Left lung (tissue), 10 donors: ENCODE data around the gene ABITRAM. TPM values are rescaled to one million over a fixed set of nuclear protein-coding genes. Genes with fewer than 3 reads are reported as not detected.
"Not testable (repeated sequence)": the region's sequence is repeated elsewhere in the genome, so short reads cannot be mapped to it uniquely, and the experiment has no call there.

ENCODE experiments used
- ATAC-seq: fragments of 200-7000 bp; cut with Tn5 transposase; one replicate; pipeline ENCODE4 v1.9.1; 2020; ENCODE audit warnings: moderate library complexity
- DNase-seq, 4 donors: peaks; one replicate each; pipeline ENCODE4 v3.0.0-alpha.2; 2013 to 2020
- H3K27ac ChIP-seq, 2 donors: fragments of 200-600 bp; sonication (generic) in 1 of 2; one replicate each; pipeline versions ENCODE4 v1.5.0 to v1.8.0; 2020 to 2021
- H3K27me3 ChIP-seq, 2 donors: fragments of 200-600 bp; sonication (generic) in 1 of 2; one replicate each; pipeline versions ENCODE4 v1.5.0 to v1.8.0; 2020 to 2021
- H3K36me3 ChIP-seq, 2 donors: fragments of 200-600 bp; sonication (generic) in 1 of 2; one replicate each; pipeline versions ENCODE4 v1.5.0 to v1.8.0; 2020 to 2021
- H3K4me1 ChIP-seq, 2 donors: fragments of 200-600 bp; one replicate each; pipeline ENCODE4 v1.8.0; 2021
- H3K4me3 ChIP-seq, 2 donors: fragments of 200-600 bp; sonication (generic) in 1 of 2; one replicate each; pipeline versions ENCODE4 v1.5.0 to v1.8.0; 2020 to 2021; ENCODE audit warnings: mild to moderate bottlenecking in 1 of 2
- H3K9me3 ChIP-seq, 2 donors: fragments of 200-600 bp; sonication (generic) in 1 of 2; one replicate each; pipeline versions ENCODE4 v1.5.0 to v1.8.0; 2020 to 2021
- intact Hi-C, 2 donors: fragments of 100-400 bp; cut with DNase I; formaldehyde crosslinking; loops; one replicate each; pipeline versions ENCODE4 v1.11.2 to v1.14.2; 2022
- polyA plus RNA-seq, 6 donors: library from polyadenylated mRNA; unstranded; fragments of 120-200 nt; gene quantifications; one replicate each; pipeline ENCODE4 v1.2.1, GENCODE V29; 2013; ENCODE audit not compliant: insufficient read length in 6 of 6
- total RNA-seq, 2 donors: library from RNA; stranded (reverse); fragmentation: NEBNext Ultra II Directional; extraction: Animal tissue kit (Norgen Biotek cat#: 25700); gene quantifications; one replicate each; pipeline ENCODE4 v1.2.1, GENCODE V29; 2021
- TF ChIP-seq, protein P1 (sequence below), 2 donors: fragments of 200-600 bp; sonication (generic) in 1 of 2; IDR thresholded peaks; one replicate each; pipeline versions ENCODE4 v1.5.0 to v1.8.0; 2021; ENCODE audit warnings: antibody characterized with exemption in 2 of 2
- donor health status: DM: no; HTN: yes; CAD: no.
- donor health status: DM: no; HTN: no; CAD: no.

ABITRAM gene
- total and polyA plus RNA-seq, 8 donors = 13.1 to 32.0 (median 29.0) TPM

GRCh38 chr9:108960331-108960730 is 26.1 kb downstream of the ABITRAM start:
- peaks cover 0 to 11% of the 10 kb centered on the region in 2 donors for H3K36me3 ChIP-seq
- H3K9me3 ChIP-seq = no peaks in the 10 kb centered on the region
- no peak overlapping the region for H3K27ac ChIP-seq
- ATAC-seq = no peak
- H3K4me3 ChIP-seq = no peak overlapping the region
- TF ChIP-seq, protein P1, sequence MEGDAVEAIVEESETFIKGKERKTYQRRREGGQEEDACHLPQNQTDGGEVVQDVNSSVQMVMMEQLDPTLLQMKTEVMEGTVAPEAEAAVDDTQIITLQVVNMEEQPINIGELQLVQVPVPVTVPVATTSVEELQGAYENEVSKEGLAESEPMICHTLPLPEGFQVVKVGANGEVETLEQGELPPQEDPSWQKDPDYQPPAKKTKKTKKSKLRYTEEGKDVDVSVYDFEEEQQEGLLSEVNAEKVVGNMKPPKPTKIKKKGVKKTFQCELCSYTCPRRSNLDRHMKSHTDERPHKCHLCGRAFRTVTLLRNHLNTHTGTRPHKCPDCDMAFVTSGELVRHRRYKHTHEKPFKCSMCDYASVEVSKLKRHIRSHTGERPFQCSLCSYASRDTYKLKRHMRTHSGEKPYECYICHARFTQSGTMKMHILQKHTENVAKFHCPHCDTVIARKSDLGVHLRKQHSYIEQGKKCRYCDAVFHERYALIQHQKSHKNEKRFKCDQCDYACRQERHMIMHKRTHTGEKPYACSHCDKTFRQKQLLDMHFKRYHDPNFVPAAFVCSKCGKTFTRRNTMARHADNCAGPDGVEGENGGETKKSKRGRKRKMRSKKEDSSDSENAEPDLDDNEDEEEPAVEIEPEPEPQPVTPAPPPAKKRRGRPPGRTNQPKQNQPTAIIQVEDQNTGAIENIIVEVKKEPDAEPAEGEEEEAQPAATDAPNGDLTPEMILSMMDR (IDR thresholded peaks at IDR 0.05) = no peak
- no peak for DNase-seq
- no peaks in the 10 kb centered on the region for H3K27me3 ChIP-seq
- intact Hi-C loops = no loop called here
- H3K4me1 ChIP-seq = no peaks in the 10 kb centered on the region

DNA sequence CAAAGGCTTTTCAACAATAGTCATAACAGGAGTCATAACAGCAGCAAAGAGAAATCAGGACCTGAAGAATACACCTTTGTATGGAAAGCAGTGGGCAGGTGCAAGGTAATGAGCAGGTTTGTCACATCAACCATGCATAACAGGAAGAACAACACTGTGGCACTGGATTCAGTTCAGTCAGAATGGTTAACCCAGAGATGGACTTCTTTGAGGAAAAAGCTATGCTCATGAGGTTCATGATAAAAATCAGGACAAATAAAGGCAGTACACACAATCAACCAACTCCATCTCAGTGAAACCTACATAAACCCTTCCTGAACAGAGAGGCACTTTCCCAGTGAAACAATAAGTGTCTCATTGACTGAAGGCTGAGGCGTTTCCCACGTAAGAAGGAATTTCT is 27.0 kb downstream of the ABITRAM start:
- ATAC-seq (no peak), DNase-seq (no peak)
- H3K9me3 ChIP-seq = no peaks in the 10 kb centered on the region
- H3K4me3 ChIP-seq = no peak overlapping the region
- intact Hi-C loops = no loop called here
- no peaks in the 10 kb centered on the region for H3K4me1 ChIP-seq
- no peak overlapping the region for H3K27ac ChIP-seq
- H3K36me3 ChIP-seq = peaks cover 0 to 11% of the 10 kb centered on the region in 2 donors
- TF ChIP-seq, protein P1 (IDR thresholded peaks at IDR 0.05) = no peak
- H3K27me3 ChIP-seq = no peaks in the 10 kb centered on the region

DNA sequence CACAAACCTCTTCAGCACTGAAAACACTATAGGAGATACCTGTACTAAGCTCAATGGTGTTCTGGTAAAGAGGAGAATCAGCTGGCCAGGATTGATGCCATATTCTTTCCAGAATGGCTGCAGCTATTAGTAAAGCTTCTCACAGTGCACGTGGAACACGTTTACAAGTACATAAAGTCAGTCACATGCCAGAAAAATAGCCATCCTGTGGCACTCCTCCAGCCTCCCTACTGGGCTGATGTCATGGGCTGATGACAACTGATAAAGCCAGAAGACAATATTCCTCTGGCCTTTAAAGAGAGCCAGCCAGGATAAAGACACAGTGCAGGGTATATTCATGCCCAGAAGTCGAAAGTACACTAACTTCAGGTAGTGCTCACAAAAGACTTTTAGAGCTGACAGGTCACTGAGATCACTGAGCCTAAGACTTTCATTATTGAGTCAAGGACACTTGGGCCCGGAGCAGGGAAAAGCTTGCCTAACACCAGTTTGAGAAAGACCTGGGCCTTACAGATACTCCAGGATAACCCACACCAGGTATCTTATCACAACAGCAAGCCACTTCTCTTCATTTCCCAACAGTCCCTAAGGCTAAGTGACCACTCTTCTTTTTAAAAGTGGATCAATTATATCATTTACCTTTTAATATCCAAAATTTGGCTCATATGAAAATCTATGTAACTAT is 29.4 kb downstream of the ABITRAM start:
- Histone ChIP-seq H3K36me3 (peaks cover 0 to 11% of the 10 kb centered on the region in 2 donors), H3K27ac (no peak overlapping the region), H3K27me3 (no peaks in the 10 kb centered on the region), H3K4me1 (no peaks in the 10 kb centered on the region), H3K9me3 (no peaks in the 10 kb centered on the region), H3K4me3 (no peak overlapping the region)
- TF ChIP-seq, protein P1 (IDR thresholded peaks at IDR 0.05) = no peak
- DNase-seq (no peak), ATAC-seq (peak; percentile 23)
- intact Hi-C loops = no loop called here

GRCh38 chr9:108967916-108968315 is 33.7 kb downstream of the ABITRAM start:
- TF ChIP-seq, protein P1 (IDR thresholded peaks at IDR 0.05) = no peak
- no peak overlapping the region for H3K4me3 ChIP-seq
- no peaks in the 10 kb centered on the region for H3K9me3 ChIP-seq
- H3K27ac ChIP-seq = no peak overlapping the region
- H3K4me1 ChIP-seq = peaks cover 0 to 2% of the 10 kb centered on the region in 2 donors
- H3K27me3 ChIP-seq = no peaks in the 10 kb centered on the region
- ATAC-seq (no peak), DNase-seq (no peak)
- H3K36me3 ChIP-seq = peaks cover 0 to 16% of the 10 kb centered on the region in 2 donors
- intact Hi-C loops = no loop called here

DNA sequence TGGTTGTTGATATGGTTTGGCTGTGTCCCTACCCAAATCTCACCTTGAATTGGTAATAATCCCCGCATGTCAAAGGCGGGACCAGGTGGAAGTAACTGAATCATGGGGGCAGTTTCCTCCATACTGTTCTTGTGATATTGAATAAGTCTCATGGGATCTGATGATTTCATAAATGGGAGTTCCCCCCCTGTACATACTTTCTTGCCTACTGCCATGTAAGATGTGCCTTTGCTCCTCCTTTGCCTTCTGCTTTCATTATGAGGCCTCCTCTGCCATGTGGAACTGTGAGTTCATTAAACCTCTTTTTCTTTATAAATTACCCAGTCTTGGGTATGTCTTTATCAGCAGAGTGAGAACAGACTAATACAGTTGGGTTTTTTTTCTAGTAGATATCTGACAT is 37.2 kb downstream of the ABITRAM start:
- H3K27me3 ChIP-seq, H3K27ac ChIP-seq, intact Hi-C loops, H3K4me3 ChIP-seq, DNase-seq, H3K9me3 ChIP-seq, ATAC-seq, H3K4me1 ChIP-seq: not testable (repeated sequence)
- H3K36me3 ChIP-seq = peaks cover 0 to 11% of the 10 kb centered on the region in 2 donors

- Histone ChIP-seq H3K27me3 (no peaks in the 10 kb centered on the region), H3K9me3 (no peaks in the 10 kb centered on the region), H3K4me3 (no peak overlapping the region), H3K36me3 (peaks cover 0 to 11% of the 10 kb centered on the region in 2 donors), H3K27ac (no peak overlapping the region), H3K4me1 (peaks cover 0 to 2% of the 10 kb centered on the region in 2 donors)
- ATAC-seq (no peak), DNase-seq (no peak)
- intact Hi-C loops = no loop called here
- TF ChIP-seq, protein P1 (IDR thresholded peaks at IDR 0.05) = no peak
Observed at GRCh38 chr9:108972186-108972585, 38.0 kb downstream of the ABITRAM start.
